ENCODE measurements around the gene IL3. TPM values are rescaled to one million over a fixed set of nuclear protein-coding genes. Genes with fewer than 3 reads are reported as not detected.

Gene IL3
- total and polyA plus RNA-seq, 2 of the 4 experiments (the other 2 are of a cell fraction): not detected

DNA sequence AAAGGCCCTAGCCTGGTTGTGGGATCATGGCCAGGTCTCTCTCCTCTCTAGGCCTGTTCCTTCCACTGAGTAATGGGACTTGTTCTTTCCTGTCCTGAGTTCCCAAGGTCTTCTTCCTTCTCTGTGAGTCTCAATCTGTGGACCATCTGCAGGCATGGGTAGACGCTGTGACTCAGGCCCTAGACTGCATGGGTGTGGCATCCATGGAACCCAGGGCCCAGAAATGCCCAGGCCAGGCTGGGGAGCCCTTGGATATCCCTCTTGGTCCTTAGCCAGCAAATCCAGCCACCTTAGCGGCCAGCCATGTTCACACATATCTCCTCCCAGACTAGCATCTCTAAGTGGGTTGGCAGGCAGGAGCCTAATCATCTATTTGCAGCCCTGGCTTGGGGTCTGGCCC lies 46.7 kb upstream of the IL3 start:
- Histone ChIP-seq H3K36me3 (ENCODE audit: control insufficient read depth, insufficient read depth, low read length) (no peaks in the 10 kb centered on the region), H3K4me3 (ENCODE audit: insufficient read depth, low read depth, low read length) (no peak overlapping the region), H4K20me1 (ENCODE audit: insufficient read depth, low read length) (peaks cover 5% of the 10 kb centered on the region; the same call in 1 of the 2 replicates), H2BK5ac (ENCODE audit: low read depth, low read length, poor library complexity, severe bottlenecking) (no peak overlapping the region), H3K4me1 (ENCODE audit: control insufficient read depth, insufficient read depth, low read length) (no peaks in the 10 kb centered on the region), H4K5ac (ENCODE audit: low read depth, low read length) (no peak overlapping the region), H3K4ac (ENCODE audit: low read depth, low read length) (no peak overlapping the region), H2BK120ac (ENCODE audit: low read depth, low read length) (no peak overlapping the region), H3K14ac (replicated peaks; ENCODE audit: low read depth, low read length) (no peak overlapping the region), H3K23ac (ENCODE audit: low read depth, low read length) (no peak overlapping the region), H3K27ac (ENCODE audit: insufficient read depth, low read length) (no peak overlapping the region), H3K18ac (ENCODE audit: low read depth, low read length) (no peak overlapping the region), H2BK20ac (ENCODE audit: low read depth, low read length) (no peak overlapping the region), H2AK9ac (replicated peaks; ENCODE audit: low read depth, low read length, poor library complexity) (peak overlapping the region; percentile 39), H3K9me1 (ENCODE audit: insufficient read depth, low read length) (0 out of 2 replicates have a peak, but pooled peaks cover 4% of the 10 kb centered on the region), H3K79me1 (ENCODE audit: low read depth in 1 of 2, low read length in 2 of 2) (no peaks in the 10 kb centered on the region), H4K8ac (ENCODE audit: low read depth in 2 of 2, low read length in 2 of 2) (no peak overlapping the region), H3K9me3 (ENCODE audit: control insufficient read depth, insufficient read depth, low read length) (no peaks in the 10 kb centered on the region), H4K91ac (ENCODE audit: insufficient read depth, low read depth, low read length) (no peak overlapping the region), H3K9ac (ENCODE audit: low read depth, low read length) (no peak overlapping the region), H3K27me3 (ENCODE audit: control insufficient read depth, insufficient read depth, low read length) (peaks cover 54% of the 10 kb centered on the region), H3K56ac (ENCODE audit: extremely low read depth, insufficient read depth, low read length) (no peak overlapping the region), H3K4me2 (ENCODE audit: low read depth, low read length) (no peak overlapping the region), H2AK5ac (ENCODE audit: low read depth, low read length) (no peak overlapping the region), H2BK15ac (ENCODE audit: low read depth, low read length) (no peak overlapping the region), H2AFZ (replicated peaks; ENCODE audit: low read length, poor library complexity) (no peak overlapping the region)
- BruUV-seq (replicated peaks): no TSS peak
- in situ Hi-C loops (cut with MboI; ENCODE audit: low sequenced_read_pairs) (no loop called here), intact Hi-C loops (cut with micrococcal nuclease) (no loop called here), dilution Hi-C loops (cut with HindIII; ENCODE audit: low sequenced_read_pairs, unreplicated experiment) (no loop called here)
- TF ChIP-seq RFX5 (IDR thresholded peaks at IDR 0.05; ENCODE audit: low read depth, low read length): no peak
- TF ChIP-seq, protein P1, sequence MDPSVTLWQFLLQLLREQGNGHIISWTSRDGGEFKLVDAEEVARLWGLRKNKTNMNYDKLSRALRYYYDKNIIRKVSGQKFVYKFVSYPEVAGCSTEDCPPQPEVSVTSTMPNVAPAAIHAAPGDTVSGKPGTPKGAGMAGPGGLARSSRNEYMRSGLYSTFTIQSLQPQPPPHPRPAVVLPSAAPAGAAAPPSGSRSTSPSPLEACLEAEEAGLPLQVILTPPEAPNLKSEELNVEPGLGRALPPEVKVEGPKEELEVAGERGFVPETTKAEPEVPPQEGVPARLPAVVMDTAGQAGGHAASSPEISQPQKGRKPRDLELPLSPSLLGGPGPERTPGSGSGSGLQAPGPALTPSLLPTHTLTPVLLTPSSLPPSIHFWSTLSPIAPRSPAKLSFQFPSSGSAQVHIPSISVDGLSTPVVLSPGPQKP (IDR thresholded peaks at IDR 0.05; ENCODE audit: borderline replicate concordance, low read depth, low read length): no peak
- TF ChIP-seq CHD1 (IDR thresholded peaks at IDR 0.05; ENCODE audit: low read depth, low read length): no peak
- TF ChIP-seq RAD21 (IDR thresholded peaks at IDR 0.05; ENCODE audit: low read length): no peak
- WGBS, 2 experiments (ENCODE audit: extremely low coverage in 2 of 2, insufficient read length in 1 of 2): no CpG with 5 or more reads among the region's 2 CpGs
- ATAC-seq (ENCODE audit: low read depth) (no peak), DNase-seq (no peak)
- ChIA-PET CTCF (no interaction called here), POLR2A (ENCODE audit: unreplicated experiment) (no interaction called here)
